ES-I3 (cell line): Measurements from ENCODE around the gene SEL1L3.

ENCODE experiments used
- H3K36me3 ChIP-seq: 2 replicates; pipeline ENCODE4 v1.6.1; 2013; ENCODE audit warnings: mild to moderate bottlenecking, low read length, control low read depth, moderate library complexity; ENCODE audit not compliant: insufficient read depth
- H3K4me1 ChIP-seq: 2 replicates; pipeline ENCODE4 v1.6.1; 2013; ENCODE audit warnings: mild to moderate bottlenecking, control low read depth, low read length; ENCODE audit not compliant: insufficient read depth
- H3K9ac ChIP-seq: 2 replicates; pipeline ENCODE4 v1.6.1; 2013; ENCODE audit warnings: low read depth, mild to moderate bottlenecking, low read length, moderate library complexity
- H3K9me3 ChIP-seq: 2 replicates; pipeline ENCODE4 v1.6.1; 2013; ENCODE audit warnings: mild to moderate bottlenecking, low read length, moderate library complexity; ENCODE audit not compliant: control insufficient read depth, insufficient read depth

The SEL1L3 gene

DNA sequence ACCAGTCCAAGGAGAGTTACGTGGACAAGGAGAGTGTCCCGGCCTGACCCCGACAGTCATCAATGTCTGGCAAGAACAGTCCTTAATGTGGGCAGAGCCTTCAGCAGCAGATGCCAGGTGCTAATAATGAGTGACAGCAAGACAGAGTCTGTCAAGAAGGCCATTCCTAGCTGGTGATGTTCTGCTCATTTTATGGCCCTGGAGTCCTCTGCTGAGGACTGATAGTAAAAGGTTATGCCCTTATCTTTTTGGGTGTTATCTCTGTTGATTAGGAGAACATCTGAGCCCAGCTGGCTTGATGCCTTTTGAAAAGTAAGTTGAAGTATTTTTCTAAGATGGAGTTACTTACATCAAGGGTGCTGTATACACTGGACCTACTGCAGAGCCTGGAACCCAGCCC lies 139.8 kb downstream of the SEL1L3 start:
- Histone ChIP-seq H3K9me3 (no peaks in the 10 kb centered on the region), H3K9ac (no peak overlapping the region), H3K4me1 (no peaks in the 10 kb centered on the region), H3K36me3 (no peaks in the 10 kb centered on the region)

DNA sequence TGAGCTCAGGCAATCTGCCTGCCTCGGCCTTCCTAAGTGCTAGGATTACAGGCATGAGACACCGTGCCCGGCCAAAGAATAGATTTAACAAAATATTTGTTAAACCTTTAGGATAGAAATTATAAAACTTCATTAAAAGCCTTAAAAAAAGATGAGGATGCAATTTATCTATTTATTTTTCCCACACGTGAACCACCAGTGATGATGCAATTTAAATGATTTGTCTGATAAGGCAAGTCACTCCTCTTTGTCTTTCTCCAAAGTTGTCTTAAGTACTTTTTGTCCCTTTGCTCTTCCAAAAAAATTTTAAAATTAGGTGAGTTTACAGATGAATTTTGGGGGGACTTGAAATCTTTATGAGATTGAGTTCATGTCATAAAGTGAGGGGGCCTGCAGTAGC lies 149.0 kb downstream of the SEL1L3 start:
- Histone ChIP-seq H3K9ac (no peak overlapping the region), H3K9me3 (no peaks in the 10 kb centered on the region), H3K36me3 (no peaks in the 10 kb centered on the region), H3K4me1 (no peaks in the 10 kb centered on the region)

- Histone ChIP-seq H3K4me1 (no peaks in the 10 kb centered on the region), H3K9ac (no peak overlapping the region), H3K36me3 (no peaks in the 10 kb centered on the region), H3K9me3 (no peaks in the 10 kb centered on the region)
These were observed 150.2 kb downstream of the SEL1L3 start for GRCh38 chr4:25712611-25713010.

DNA sequence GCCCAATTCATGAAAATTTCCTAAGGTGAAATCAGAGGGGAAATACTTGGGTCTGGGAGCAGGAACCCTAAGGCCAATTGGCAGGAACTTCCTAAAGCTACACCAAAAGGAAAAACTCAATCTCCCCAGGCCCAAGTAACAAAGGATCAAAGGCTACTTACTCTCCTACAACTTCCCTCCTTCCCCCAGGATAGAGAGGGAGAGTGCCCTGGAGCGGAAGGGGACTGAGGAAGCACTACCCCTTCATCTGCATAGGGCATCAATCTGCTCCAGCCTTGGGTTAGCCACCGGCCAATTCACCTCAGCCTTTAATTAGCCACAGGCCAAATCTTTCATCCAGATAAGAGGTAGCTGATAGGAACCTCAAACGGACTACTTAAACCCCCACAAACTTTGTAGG lies 152.2 kb downstream of the SEL1L3 start:
- H3K4me1 ChIP-seq: no peaks in the 10 kb centered on the region
- H3K9ac ChIP-seq: no peak overlapping the region
- H3K9me3 ChIP-seq: no peaks in the 10 kb centered on the region
- no peaks in the 10 kb centered on the region for H3K36me3 ChIP-seq

GRCh38 chr4:25704516-25704915 lies 158.3 kb downstream of the SEL1L3 start:
- H3K9me3 ChIP-seq: no peaks in the 10 kb centered on the region
- H3K9ac ChIP-seq: no peak overlapping the region
- no peaks in the 10 kb centered on the region for H3K4me1 ChIP-seq
- H3K36me3 ChIP-seq: no peaks in the 10 kb centered on the region

DNA sequence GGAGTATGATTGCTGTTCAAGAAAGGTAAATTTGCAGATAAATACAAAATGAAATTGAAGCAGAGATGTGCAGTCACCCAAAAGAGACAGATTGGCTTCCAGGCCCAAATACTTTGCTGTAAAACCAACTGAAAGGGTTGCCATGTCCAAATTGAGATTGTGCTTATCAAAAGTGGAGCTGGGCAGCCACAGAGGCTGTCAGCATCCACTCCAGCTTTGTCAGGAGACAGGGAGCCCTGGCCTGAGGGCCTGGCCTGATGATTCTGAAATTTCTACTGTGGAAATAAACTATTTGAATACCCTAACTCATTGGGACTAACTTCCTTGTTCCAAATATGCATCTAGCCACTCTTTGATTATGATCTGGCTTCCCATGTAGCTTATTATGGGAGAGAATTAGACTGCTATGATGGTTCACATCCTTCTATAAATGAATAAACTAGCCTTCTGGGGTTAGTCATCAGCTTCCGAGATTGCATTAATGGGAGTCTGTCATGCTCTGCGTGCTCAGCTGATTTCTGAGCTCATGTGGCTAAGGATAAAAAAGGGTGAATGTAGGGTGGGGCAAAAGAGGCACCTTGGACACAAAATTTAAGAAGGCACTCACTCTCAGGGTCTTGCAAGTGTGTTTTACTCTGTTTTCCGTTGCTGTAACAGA lies 158.9 kb downstream of the SEL1L3 start:
- Histone ChIP-seq H3K36me3 (no peaks in the 10 kb centered on the region), H3K9me3 (no peaks in the 10 kb centered on the region), H3K4me1 (no peaks in the 10 kb centered on the region), H3K9ac (no peak overlapping the region)

GRCh38 chr4:25702848-25703247 lies 159.9 kb downstream of the SEL1L3 start:
- Histone ChIP-seq H3K9me3 (0 out of 2 replicates have a peak, but pooled peaks cover under 1% of the 10 kb centered on the region), H3K4me1 (no peaks in the 10 kb centered on the region), H3K9ac (no peak overlapping the region), H3K36me3 (no peaks in the 10 kb centered on the region)

DNA sequence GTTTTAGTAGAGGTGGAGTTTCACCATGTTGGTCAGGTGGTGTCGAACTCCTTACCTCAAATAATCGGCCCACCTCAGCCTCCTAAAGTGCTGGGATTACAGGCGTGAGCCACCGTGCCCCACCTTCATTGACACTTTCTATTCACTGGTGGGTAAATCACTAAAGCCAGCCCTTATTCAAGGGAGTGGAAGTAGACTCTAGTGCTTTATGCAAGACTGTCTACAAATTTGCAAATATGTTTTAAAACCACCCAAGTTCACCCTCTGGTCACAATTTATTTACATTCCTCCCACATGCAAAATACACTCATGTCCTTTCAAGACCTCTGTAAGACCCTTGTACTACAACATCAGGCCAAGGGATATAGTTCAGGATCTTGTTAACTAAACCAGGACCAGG lies 162.1 kb downstream of the SEL1L3 start:
- Histone ChIP-seq H3K36me3 (no peaks in the 10 kb centered on the region), H3K9ac (no peak overlapping the region), H3K9me3 (0 out of 2 replicates have a peak, but pooled peaks cover 3% of the 10 kb centered on the region), H3K4me1 (no peaks in the 10 kb centered on the region)

DNA sequence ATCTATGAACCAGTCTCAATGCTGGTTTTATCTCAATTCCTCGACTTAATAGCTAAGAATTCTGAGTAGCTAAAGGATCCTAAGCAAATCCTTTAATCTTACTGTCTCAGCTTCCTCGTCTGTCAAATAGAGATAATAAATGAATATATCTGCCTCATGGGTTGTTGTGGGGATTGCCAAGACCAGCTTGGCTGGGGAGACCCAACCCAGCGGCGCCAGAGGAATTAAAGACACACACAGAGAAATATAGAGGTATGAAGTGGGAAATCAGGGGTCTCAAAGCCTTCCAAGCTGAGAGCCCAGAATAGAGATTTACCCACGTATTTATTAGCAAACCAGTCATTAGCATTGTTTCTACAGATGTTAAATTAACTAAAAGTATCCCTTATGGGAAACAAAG lies 165.3 kb downstream of the SEL1L3 start:
- no peak overlapping the region for H3K9ac ChIP-seq
- 0 out of 2 replicates have a peak, but pooled peaks cover 3% of the 10 kb centered on the region for H3K9me3 ChIP-seq
- no peaks in the 10 kb centered on the region for H3K36me3 ChIP-seq

More for the DNA sequence above, 165.3 kb downstream of the SEL1L3 start:
- H3K4me1 ChIP-seq: no peaks in the 10 kb centered on the region
